ENCODE results near the gene SNAI1.
"Not testable (repeated sequence)": the region's sequence is repeated elsewhere in the genome, so short reads cannot be mapped to it uniquely, and the experiment has no call there.

SNAI1 gene

DNA sequence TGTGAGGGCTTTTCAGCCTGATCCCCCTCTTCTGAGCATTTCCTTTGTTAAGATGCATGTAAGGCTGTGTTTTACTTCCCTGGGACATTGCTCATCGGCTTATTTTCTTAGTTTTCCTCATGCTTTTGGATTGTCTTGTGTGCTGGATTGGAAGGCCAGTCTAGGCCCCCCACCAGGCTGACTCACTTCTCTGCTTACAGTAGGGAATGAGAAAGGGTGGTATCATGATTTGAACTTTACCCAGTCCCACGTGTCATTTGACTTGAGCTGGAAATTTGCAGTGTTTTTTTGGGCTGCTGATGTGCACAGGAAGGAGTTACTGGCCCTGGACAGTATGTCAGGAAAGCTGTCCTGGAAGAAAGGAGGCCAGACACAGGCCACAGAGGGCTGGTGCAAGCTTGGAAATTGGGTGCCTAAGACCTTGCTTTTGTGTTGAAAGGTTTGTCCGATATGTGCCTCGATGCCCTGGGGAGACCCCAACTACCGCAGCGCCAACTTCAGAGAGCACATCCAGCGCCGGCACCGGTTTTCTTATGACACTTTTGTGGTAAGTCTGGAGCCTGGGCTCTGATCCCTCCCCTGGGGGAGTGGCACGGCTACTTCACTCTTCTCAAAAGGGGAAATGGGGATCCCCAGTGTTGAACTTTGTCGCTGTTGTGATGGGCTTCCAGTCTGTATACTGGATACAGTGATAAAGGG, 33.8 kb upstream of the SNAI1 start:
- Histone ChIP-seq H2AFZ (ENCODE audit: low read depth, low read length) (no peak overlapping the region), H3K4me3 (ENCODE audit: low read length) (no peak overlapping the region), H3K9me3 (ENCODE audit: low read length) (no peaks in the 10 kb centered on the region), H3K36me3 (ENCODE audit: insufficient read depth, low read length) (peaks cover 82% of the 10 kb centered on the region), H3K27me3 (ENCODE audit: insufficient read depth, low read length) (no peaks in the 10 kb centered on the region), H3K4me1 (ENCODE audit: insufficient read depth, low read length) (no peaks in the 10 kb centered on the region)

DNA sequence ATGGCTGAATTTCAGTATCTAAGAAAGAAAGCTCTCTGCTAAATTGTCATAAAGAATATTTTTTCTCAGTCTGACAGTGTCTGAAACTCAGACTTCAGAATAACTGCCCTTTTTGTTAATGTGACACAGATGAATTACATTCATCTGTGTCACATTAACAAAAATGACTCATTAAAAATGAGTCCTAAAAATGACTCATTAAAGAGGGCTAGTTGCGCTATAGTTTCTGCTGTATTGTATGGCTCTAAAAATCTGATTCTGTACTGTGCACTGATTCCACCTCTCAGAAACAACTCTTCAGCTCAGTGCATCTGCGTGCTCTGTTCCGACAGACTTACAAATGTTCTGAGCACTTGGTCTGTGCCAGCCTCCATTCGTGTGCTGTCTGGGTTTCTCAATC, 31.6 kb upstream of the SNAI1 start:
- Histone ChIP-seq H3K4me1 (ENCODE audit: insufficient read depth, low read length) (no peaks in the 10 kb centered on the region), H3K4me3 (ENCODE audit: low read length) (no peak overlapping the region), H3K9me3 (ENCODE audit: low read length) (no peaks in the 10 kb centered on the region), H3K36me3 (ENCODE audit: insufficient read depth, low read length) (peaks cover 82% of the 10 kb centered on the region), H3K27me3 (ENCODE audit: insufficient read depth, low read length) (no peaks in the 10 kb centered on the region), H2AFZ (ENCODE audit: low read depth, low read length) (no peak overlapping the region)

DNA sequence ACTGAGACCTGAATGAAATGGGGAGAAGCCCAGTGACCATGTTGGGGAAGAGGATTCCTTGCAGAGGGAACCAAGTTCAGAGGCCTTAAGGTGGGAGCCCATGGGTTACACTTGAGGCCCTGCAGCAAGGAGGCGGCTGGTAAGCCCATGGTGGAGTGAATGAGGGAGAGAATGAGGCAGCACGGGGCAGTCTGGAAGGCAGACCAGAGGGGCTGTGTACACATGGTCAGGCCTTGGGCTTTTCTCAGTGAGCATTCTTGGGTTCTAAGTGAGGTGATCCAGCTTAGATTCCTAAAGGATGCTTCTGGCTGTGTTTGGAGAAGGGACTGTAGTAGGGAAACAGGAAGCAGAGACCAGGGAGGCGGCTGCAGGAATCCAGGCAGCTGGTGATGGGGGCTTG, 27.6 kb upstream of the SNAI1 start:
- H2AFZ ChIP-seq (ENCODE audit: low read depth, low read length) = no peak overlapping the region
- no peaks in the 10 kb centered on the region for H3K27me3 ChIP-seq (ENCODE audit: insufficient read depth, low read length)
- H3K9me3 ChIP-seq (ENCODE audit: low read length) = peaks cover 9% of the 10 kb centered on the region
- H3K36me3 ChIP-seq (ENCODE audit: insufficient read depth, low read length) = peaks cover 70% of the 10 kb centered on the region
- no peak overlapping the region for H3K4me3 ChIP-seq (ENCODE audit: low read length)
- no peaks in the 10 kb centered on the region for H3K4me1 ChIP-seq (ENCODE audit: insufficient read depth, low read length)

DNA sequence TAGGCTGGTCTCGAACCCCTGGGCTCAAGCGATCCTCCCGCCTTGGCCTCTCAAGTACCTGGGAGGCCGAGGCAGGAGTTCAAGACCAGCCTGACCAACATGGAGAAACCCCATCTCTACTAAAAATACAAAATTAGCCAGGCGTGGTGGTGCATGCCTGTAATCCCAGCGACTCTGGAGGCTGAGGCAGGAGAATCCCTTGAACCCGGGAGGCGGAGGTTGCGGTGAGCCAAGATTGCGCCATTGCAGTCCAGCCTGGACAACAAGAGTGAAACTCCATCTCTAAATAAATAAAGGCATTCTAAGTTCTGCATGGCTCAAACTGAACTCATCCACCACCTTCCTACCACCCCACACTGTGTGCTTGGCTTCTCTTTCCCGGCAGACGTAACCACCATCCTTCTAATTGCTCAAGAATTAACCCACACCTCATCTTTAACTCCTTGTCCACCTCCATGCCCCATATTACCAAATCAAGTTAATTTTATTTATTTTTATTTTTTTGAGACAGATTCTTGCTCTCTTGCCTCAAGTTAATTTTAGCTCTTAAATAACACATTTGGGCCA, 26.9 kb upstream of the SNAI1 start:
- H3K9me3 ChIP-seq (ENCODE audit: low read length); H3K27me3 ChIP-seq (ENCODE audit: insufficient read depth, low read length); H3K4me1 ChIP-seq (ENCODE audit: insufficient read depth, low read length); H2AFZ ChIP-seq (ENCODE audit: low read depth, low read length); H3K4me3 ChIP-seq (ENCODE audit: low read length): not testable (repeated sequence)
- H3K36me3 ChIP-seq (ENCODE audit: insufficient read depth, low read length) = peaks cover 64% of the 10 kb centered on the region

- H2AFZ ChIP-seq (ENCODE audit: low read depth, low read length) = no peak overlapping the region
- peaks cover 9% of the 10 kb centered on the region for H3K9me3 ChIP-seq (ENCODE audit: low read length)
- H3K4me3 ChIP-seq (ENCODE audit: low read length) = no peak overlapping the region
- H3K4me1 ChIP-seq (ENCODE audit: insufficient read depth, low read length) = no peaks in the 10 kb centered on the region
- no peaks in the 10 kb centered on the region for H3K27me3 ChIP-seq (ENCODE audit: insufficient read depth, low read length)
- H3K36me3 ChIP-seq (ENCODE audit: insufficient read depth, low read length) = peaks cover 58% of the 10 kb centered on the region
Observed at GRCh38 chr20:49956689-49957088, 26.1 kb upstream of the SNAI1 start.

DNA sequence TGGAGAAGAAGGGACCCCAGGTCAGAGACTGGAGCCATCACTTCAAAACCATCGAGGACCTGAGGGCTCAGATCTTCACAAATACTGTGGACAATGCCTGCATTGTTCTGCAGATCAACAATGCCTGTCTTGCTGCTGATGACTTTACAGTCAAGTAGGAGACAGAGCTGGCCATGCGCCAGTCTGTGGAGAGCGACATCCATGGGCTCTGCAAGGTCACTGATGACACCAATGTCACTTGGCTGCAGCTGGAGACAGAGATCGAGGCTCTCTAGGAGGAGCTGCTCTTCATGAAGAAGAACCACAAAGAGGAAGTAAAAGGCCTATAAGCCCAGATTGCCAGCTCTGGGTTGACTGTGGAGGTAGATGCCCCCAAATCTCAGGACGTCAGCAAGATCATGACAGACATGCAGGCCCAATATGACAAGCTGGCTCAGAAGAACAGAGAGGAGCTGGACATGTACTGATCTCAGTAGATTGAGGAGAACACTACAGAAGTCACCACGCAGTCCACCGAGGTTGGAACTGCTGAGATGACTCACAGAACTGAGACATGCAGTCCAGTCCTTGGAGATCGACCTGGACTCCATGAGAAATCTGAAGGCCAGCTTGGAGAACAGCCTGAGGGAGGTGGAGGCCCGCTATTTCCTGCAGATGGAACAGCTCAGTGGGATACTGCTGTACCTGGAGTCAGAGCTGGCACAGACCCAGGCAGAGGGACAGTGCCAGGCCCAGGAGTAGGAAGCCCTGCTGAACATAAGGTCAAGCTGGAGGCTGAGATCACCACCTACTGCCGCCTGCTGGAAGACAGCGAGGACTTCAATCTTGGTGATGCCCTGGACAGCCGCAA, 25.5 kb upstream of the SNAI1 start:
- not testable (repeated sequence) for H3K4me1 ChIP-seq (ENCODE audit: insufficient read depth, low read length); H2AFZ ChIP-seq (ENCODE audit: low read depth, low read length); H3K4me3 ChIP-seq (ENCODE audit: low read length); H3K9me3 ChIP-seq (ENCODE audit: low read length); H3K27me3 ChIP-seq (ENCODE audit: insufficient read depth, low read length)
- peaks cover 51% of the 10 kb centered on the region for H3K36me3 ChIP-seq (ENCODE audit: insufficient read depth, low read length)

DNA sequence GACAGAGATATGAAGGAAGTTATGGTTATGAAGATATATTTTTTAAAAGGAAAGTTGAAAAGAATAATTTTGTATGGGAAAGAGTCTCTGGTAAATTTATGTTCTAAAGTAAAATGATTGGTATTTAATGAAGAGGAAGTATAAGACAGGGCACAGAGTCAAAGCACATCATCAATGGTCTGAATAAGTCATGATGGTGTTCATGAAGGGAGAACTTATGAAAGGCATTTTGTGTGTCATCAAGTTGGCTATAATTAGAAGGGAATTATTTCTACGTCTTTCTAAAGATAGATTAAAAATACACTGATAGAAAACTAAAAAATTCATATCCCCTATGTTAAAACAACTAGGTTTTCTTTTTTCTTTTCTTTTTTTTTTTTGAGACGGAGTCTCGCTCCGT, 21.4 kb upstream of the SNAI1 start:
- Histone ChIP-seq H3K36me3 (ENCODE audit: insufficient read depth, low read length) (peaks cover 19% of the 10 kb centered on the region), H2AFZ (ENCODE audit: low read depth, low read length) (no peak overlapping the region), H3K27me3 (ENCODE audit: insufficient read depth, low read length) (no peaks in the 10 kb centered on the region), H3K9me3 (ENCODE audit: low read length) (peaks cover 9% of the 10 kb centered on the region), H3K4me1 (ENCODE audit: insufficient read depth, low read length) (no peaks in the 10 kb centered on the region), H3K4me3 (ENCODE audit: low read length) (no peak overlapping the region)

DNA sequence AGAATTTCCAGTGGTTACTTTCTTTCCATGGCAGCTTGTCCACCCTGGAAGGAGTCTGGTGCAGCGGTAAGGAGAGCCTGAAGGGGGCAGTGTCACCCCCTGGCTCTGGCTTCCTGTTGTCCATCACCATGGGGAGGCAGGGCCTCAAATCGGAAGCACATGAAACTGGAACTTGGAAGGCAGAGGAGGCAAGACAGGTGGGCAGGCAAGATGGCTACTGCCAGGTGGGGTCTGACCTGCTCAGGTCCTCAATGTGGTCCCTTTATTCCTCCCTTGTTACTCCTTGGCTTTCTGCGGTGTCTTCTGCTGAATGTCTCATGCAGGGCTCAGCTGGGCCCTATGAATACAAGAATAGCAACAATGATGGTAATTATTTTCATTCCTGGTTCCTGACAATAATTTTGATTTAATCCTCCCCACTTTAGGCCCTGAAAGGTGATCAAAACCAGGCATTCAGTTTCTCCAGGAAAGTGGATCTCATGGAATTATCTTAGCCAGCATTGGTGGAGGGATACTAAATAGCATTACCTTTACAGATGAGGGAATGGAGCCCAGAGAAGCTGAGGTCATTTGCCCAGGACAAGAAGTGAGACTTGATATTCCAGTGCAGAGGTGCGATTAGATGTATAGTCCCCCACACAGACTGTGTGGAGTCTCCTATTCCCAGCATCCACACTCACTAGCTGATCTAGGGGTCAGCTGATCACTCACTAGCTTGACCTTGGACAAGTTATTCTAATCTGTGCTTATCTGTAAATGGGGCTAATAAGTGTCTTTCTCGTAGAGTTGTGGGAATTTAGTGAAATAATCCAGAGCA, 17.6 kb upstream of the SNAI1 start:
- Histone ChIP-seq H2AFZ (ENCODE audit: low read depth, low read length) (no peak overlapping the region), H3K36me3 (ENCODE audit: insufficient read depth, low read length) (no peaks in the 10 kb centered on the region), H3K9me3 (ENCODE audit: low read length) (no peaks in the 10 kb centered on the region)

DNA sequence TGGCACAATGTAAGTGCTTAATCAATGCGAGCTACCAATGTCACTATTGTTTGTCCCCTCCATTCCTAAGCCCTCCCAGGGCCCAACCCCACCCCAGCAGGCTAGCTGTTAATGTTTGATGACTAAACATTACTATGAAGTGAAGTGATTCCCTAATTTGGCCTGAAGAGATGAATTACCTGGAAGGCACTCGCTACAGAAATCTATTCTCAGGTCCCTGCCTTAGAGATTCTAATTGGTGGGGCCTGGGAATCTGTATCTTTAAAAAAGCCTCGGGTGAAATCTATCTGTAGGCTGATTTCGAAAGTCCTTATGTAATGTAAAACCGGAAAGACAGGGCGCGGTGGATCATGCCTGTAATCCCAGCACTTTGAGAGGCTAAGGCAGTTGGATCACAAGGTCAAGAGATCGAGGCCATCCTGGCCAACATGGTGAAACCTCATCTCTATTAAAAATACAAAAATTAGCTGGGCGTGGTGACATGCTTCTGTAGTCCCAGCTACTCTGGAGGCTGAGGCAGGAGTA, 16.9 kb upstream of the SNAI1 start:
- no peak overlapping the region for H2AFZ ChIP-seq (ENCODE audit: low read depth, low read length)
- H3K27me3 ChIP-seq (ENCODE audit: insufficient read depth, low read length) = no peaks in the 10 kb centered on the region
- no peaks in the 10 kb centered on the region for H3K9me3 ChIP-seq (ENCODE audit: low read length)
- no peak overlapping the region for H3K4me3 ChIP-seq (ENCODE audit: low read length)
- no peaks in the 10 kb centered on the region for H3K4me1 ChIP-seq (ENCODE audit: insufficient read depth, low read length)
- H3K36me3 ChIP-seq (ENCODE audit: insufficient read depth, low read length) = no peaks in the 10 kb centered on the region

More for the DNA sequence above, 17.6 kb upstream of the SNAI1 start:
- H3K27me3 ChIP-seq (ENCODE audit: insufficient read depth, low read length) = no peaks in the 10 kb centered on the region
- H3K4me1 ChIP-seq (ENCODE audit: insufficient read depth, low read length) = no peaks in the 10 kb centered on the region
- no peak overlapping the region for H3K4me3 ChIP-seq (ENCODE audit: low read length)

- Histone ChIP-seq H2AFZ (ENCODE audit: low read depth, low read length) (no peak overlapping the region), H3K9me3 (ENCODE audit: low read length) (no peaks in the 10 kb centered on the region), H3K36me3 (ENCODE audit: insufficient read depth, low read length) (no peaks in the 10 kb centered on the region), H3K4me1 (ENCODE audit: insufficient read depth, low read length) (no peaks in the 10 kb centered on the region), H3K4me3 (ENCODE audit: low read length) (no peak overlapping the region), H3K27me3 (ENCODE audit: insufficient read depth, low read length) (no peaks in the 10 kb centered on the region)
Observed at GRCh38 chr20:49966861-49967260, 15.9 kb upstream of the SNAI1 start.

GRCh38 chr20:49969234-49969633, 13.5 kb upstream of the SNAI1 start:
- Histone ChIP-seq H3K9me3 (ENCODE audit: low read length) (no peaks in the 10 kb centered on the region), H2AFZ (ENCODE audit: low read depth, low read length) (no peak overlapping the region), H3K4me3 (ENCODE audit: low read length) (no peak overlapping the region), H3K27me3 (ENCODE audit: insufficient read depth, low read length) (no peaks in the 10 kb centered on the region), H3K36me3 (ENCODE audit: insufficient read depth, low read length) (no peaks in the 10 kb centered on the region), H3K4me1 (ENCODE audit: insufficient read depth, low read length) (no peaks in the 10 kb centered on the region)

GRCh38 chr20:49969946-49970345, 12.8 kb upstream of the SNAI1 start:
- no peaks in the 10 kb centered on the region for H3K27me3 ChIP-seq (ENCODE audit: insufficient read depth, low read length)

More at GRCh38 chr20:49969946-49970345, 12.8 kb upstream of the SNAI1 start:
- H3K4me1 ChIP-seq (ENCODE audit: insufficient read depth, low read length) = no peaks in the 10 kb centered on the region
- no peak overlapping the region for H2AFZ ChIP-seq (ENCODE audit: low read depth, low read length)
- no peaks in the 10 kb centered on the region for H3K36me3 ChIP-seq (ENCODE audit: insufficient read depth, low read length)
- H3K4me3 ChIP-seq (ENCODE audit: low read length) = no peak overlapping the region
- no peaks in the 10 kb centered on the region for H3K9me3 ChIP-seq (ENCODE audit: low read length)
